Skeletal muscle tissue (tissue), 4 donors: ENCODE measurements around the gene ZNF547. TPM values are rescaled to one million over a fixed set of nuclear protein-coding genes. Genes with fewer than 3 reads are reported as not detected.
A peak's percentile ranks its signal among the peaks of the same experiment; 100 is the strongest.
"Not testable (repeated sequence)": the region's sequence is repeated elsewhere in the genome, so short reads cannot be mapped to it uniquely, and the experiment has no call there.

Experiments
- H3K27ac ChIP-seq: one replicate; pipeline ENCODE4 v1.7.0; 2013; ENCODE audit warnings: mild to moderate bottlenecking, low read depth, low read length, inconsistent platforms
- H3K27me3 ChIP-seq, 3 donors: one replicate each; pipeline ENCODE4 v1.7.0; 2013; ENCODE audit warnings: low read length in 3 of 3; ENCODE audit not compliant: control insufficient read depth in 3 of 3, insufficient read depth in 3 of 3
- H3K36me3 ChIP-seq, 3 donors: one replicate each; pipeline ENCODE4 v1.7.0; 2013; ENCODE audit warnings: low read length in 3 of 3; ENCODE audit not compliant: control insufficient read depth in 3 of 3, insufficient read depth in 3 of 3
- H3K4me1 ChIP-seq, 3 donors: one replicate each; pipeline ENCODE4 v1.7.0; 2013; ENCODE audit warnings: low read length in 3 of 3, mild to moderate bottlenecking in 3 of 3; ENCODE audit not compliant: control insufficient read depth in 3 of 3, insufficient read depth in 3 of 3
- H3K4me3 ChIP-seq, 3 donors: one replicate each; pipeline ENCODE4 v1.7.0; 2013; ENCODE audit warnings: low read length in 3 of 3
- H3K9ac ChIP-seq, 3 donors: one replicate each; pipeline ENCODE4 v1.7.0; 2013; ENCODE audit warnings: low read length in 3 of 3, mild to moderate bottlenecking in 3 of 3, moderate library complexity in 2 of 3, low read depth in 1 of 3
- H3K9me3 ChIP-seq, 3 donors: one replicate each; pipeline ENCODE4 v1.7.0; 2013; ENCODE audit warnings: low read length in 3 of 3; ENCODE audit not compliant: control insufficient read depth in 3 of 3
- total RNA-seq: library from RNA; depleted of rRNA; stranded (reverse); fragments of >200 nt; gene quantifications from one replicate; pipeline ENCODE4 v1.2.3, GENCODE V29; 2014
- donor health status: Osteomylitis.

The ZNF547 gene
- total RNA-seq, 1 donor from 2014 or later: 3.1 TPM

GRCh38 chr19:57362419-57362818 is 932 bp upstream of the ZNF547 start:
- H3K27me3 ChIP-seq: no peaks in the 10 kb centered on the region
- peak overlapping the region; percentile 93 for H3K27ac ChIP-seq
- H3K9me3 ChIP-seq: peaks cover 0 to 6% (median 0%) of the 10 kb centered on the region in 3 donors
- peak overlapping the region; percentile 69 to 91 (median 88) for H3K9ac ChIP-seq
- peak overlapping the region; percentile 67 to 89 (median 86) for H3K4me3 ChIP-seq
- H3K36me3 ChIP-seq: peaks cover 11 to 19% (median 14%) of the 10 kb centered on the region in 3 donors
- peaks cover 13 to 16% (median 14%) of the 10 kb centered on the region in 3 donors for H3K4me1 ChIP-seq

- H3K4me3 ChIP-seq: peak overlapping the region; percentile 67 to 91 (median 90)
- peak overlapping the region; percentile 93 for H3K27ac ChIP-seq
- peaks cover 10 to 14% (median 12%) of the 10 kb centered on the region in 3 donors for H3K4me1 ChIP-seq
- peak overlapping the region; percentile 64 to 92 (median 91) for H3K9ac ChIP-seq
- H3K9me3 ChIP-seq: peaks cover 0 to 2% (median 0%) of the 10 kb centered on the region in 3 donors
- H3K27me3 ChIP-seq: no peaks in the 10 kb centered on the region
- H3K36me3 ChIP-seq: peaks cover 2 to 6% (median 2%) of the 10 kb centered on the region in 3 donors
These were observed 384 bp downstream of the ZNF547 start for GRCh38 chr19:57363688-57364181.

GRCh38 chr19:57366776-57367175 is 3.4 kb downstream of the ZNF547 start:
- no peaks in the 10 kb centered on the region for H3K27me3 ChIP-seq
- H3K4me1 ChIP-seq: peaks cover 6 to 14% (median 12%) of the 10 kb centered on the region in 3 donors
- no peaks in the 10 kb centered on the region for H3K9me3 ChIP-seq
- H3K36me3 ChIP-seq: peaks cover 0 to 6% (median 6%) of the 10 kb centered on the region in 3 donors
- H3K27ac ChIP-seq: peak overlapping the region; percentile 21
- H3K9ac ChIP-seq: no peak overlapping the region
- H3K4me3 ChIP-seq: no peak overlapping the region

GRCh38 chr19:57374179-57374578 is 10.8 kb downstream of the ZNF547 start:
- H3K4me1 ChIP-seq: no peaks in the 10 kb centered on the region
- no peaks in the 10 kb centered on the region for H3K27me3 ChIP-seq

GRCh38 chr19:57374647-57375046 is 11.3 kb downstream of the ZNF547 start:
- peaks cover 39 to 55% (median 47%) of the 10 kb centered on the region in 3 donors for H3K36me3 ChIP-seq
- H3K9me3 ChIP-seq: peaks cover 8 to 11% (median 10%) of the 10 kb centered on the region in 3 donors
- not testable (repeated sequence) for H3K27ac ChIP-seq, H3K4me1 ChIP-seq, H3K27me3 ChIP-seq, H3K4me3 ChIP-seq, H3K9ac ChIP-seq

More at GRCh38 chr19:57374179-57374578, 10.8 kb downstream of the ZNF547 start:
- H3K27ac ChIP-seq: no peak overlapping the region
- H3K36me3 ChIP-seq: peaks cover 39 to 55% (median 47%) of the 10 kb centered on the region in 3 donors
- H3K9ac ChIP-seq: no peak overlapping the region
- no peak overlapping the region for H3K4me3 ChIP-seq
- H3K9me3 ChIP-seq: peaks cover 8 to 11% (median 8%) of the 10 kb centered on the region in 3 donors

- Histone ChIP-seq H3K27me3 (no peaks in the 10 kb centered on the region), H3K4me3 (no peak overlapping the region), H3K36me3 (peaks cover 39 to 55% (median 46%) of the 10 kb centered on the region in 3 donors), H3K9ac (no peak overlapping the region), H3K4me1 (no peaks in the 10 kb centered on the region), H3K27ac (no peak overlapping the region), H3K9me3 (peaks cover 8 to 11% (median 10%) of the 10 kb centered on the region in 3 donors)
These were observed 12.8 kb downstream of the ZNF547 start for GRCh38 chr19:57376151-57376550.

GRCh38 chr19:57377498-57378146 is 14.3 kb downstream of the ZNF547 start:
- peaks cover 8 to 11% (median 10%) of the 10 kb centered on the region in 3 donors for H3K9me3 ChIP-seq
- peak overlapping the region in 1 of 3 donors; percentile 20 for H3K4me3 ChIP-seq
- H3K36me3 ChIP-seq: peaks cover 33 to 40% (median 37%) of the 10 kb centered on the region in 3 donors
- no peaks in the 10 kb centered on the region for H3K27me3 ChIP-seq
- H3K27ac ChIP-seq: no peak overlapping the region
- no peak overlapping the region for H3K9ac ChIP-seq
- no peaks in the 10 kb centered on the region for H3K4me1 ChIP-seq

GRCh38 chr19:57380923-57381322 is 17.6 kb downstream of the ZNF547 start:
- peaks cover 18 to 22% (median 20%) of the 10 kb centered on the region in 3 donors for H3K36me3 ChIP-seq
- no peak overlapping the region for H3K4me3 ChIP-seq
- no peaks in the 10 kb centered on the region for H3K4me1 ChIP-seq
- H3K27ac ChIP-seq: no peak overlapping the region
- no peak overlapping the region for H3K9ac ChIP-seq
- H3K27me3 ChIP-seq: no peaks in the 10 kb centered on the region
- H3K9me3 ChIP-seq: peaks cover 8 to 11% (median 10%) of the 10 kb centered on the region in 3 donors

- peaks cover 5 to 7% (median 6%) of the 10 kb centered on the region in 3 donors for H3K36me3 ChIP-seq
- no peak overlapping the region for H3K27ac ChIP-seq
- H3K4me1 ChIP-seq: no peaks in the 10 kb centered on the region
- no peak overlapping the region for H3K9ac ChIP-seq
- no peaks in the 10 kb centered on the region for H3K27me3 ChIP-seq
- H3K4me3 ChIP-seq: no peak overlapping the region
- H3K9me3 ChIP-seq: peaks cover 2 to 4% (median 3%) of the 10 kb centered on the region in 3 donors
These were observed 19.6 kb downstream of the ZNF547 start for GRCh38 chr19:57382806-57383488.
